Endodermal cell (in vitro differentiated cells): ENCODE data around the gene RPL22. TPM values are rescaled to one million over a fixed set of nuclear protein-coding genes. Genes with fewer than 3 reads are reported as not detected.

Source experiments
- DNase-seq: peaks from one replicate; pipeline ENCODE4 v3.0.0-alpha.2; 2017
- H3K27ac ChIP-seq: 2 replicates; pipeline ENCODE4 v1.5.1; 2013; ENCODE audit warnings: mild to moderate bottlenecking, low read depth, low read length, moderate library complexity
- H3K27me3 ChIP-seq: 2 replicates; pipeline ENCODE4 v1.6.1; 2013; ENCODE audit warnings: mild to moderate bottlenecking, low read length, moderate library complexity; ENCODE audit not compliant: insufficient read depth, control insufficient read depth, poor library complexity, severe bottlenecking
- H3K36me3 ChIP-seq: 2 replicates; pipeline ENCODE4 v1.7.0; 2013; ENCODE audit warnings: mild to moderate bottlenecking, low read length, moderate library complexity; ENCODE audit not compliant: control insufficient read depth, insufficient read depth
- H3K4me1 ChIP-seq: one replicate; pipeline ENCODE4 v1.7.0; 2013; ENCODE audit warnings: low read length; ENCODE audit not compliant: control insufficient read depth, insufficient read depth
- H3K4me3 ChIP-seq: 2 replicates; pipeline ENCODE4 v1.5.1; 2013; ENCODE audit warnings: mild to moderate bottlenecking, low read length, moderate library complexity
- H3K9ac ChIP-seq: 2 replicates; pipeline ENCODE4 v1.6.1; 2013; ENCODE audit warnings: mild to moderate bottlenecking, low read length, moderate library complexity; ENCODE audit not compliant: poor library complexity, severe bottlenecking; ENCODE audit errors: extremely low read depth
- H3K9me3 ChIP-seq: 2 replicates; pipeline ENCODE4 v1.6.1; 2013; ENCODE audit warnings: mild to moderate bottlenecking, low read length, moderate library complexity; ENCODE audit not compliant: control insufficient read depth
- H3K27ac Mint-ChIP-seq: 2 replicates; pipeline ENCODE4 v1.8.0; 2020; ENCODE audit warnings: mixed read lengths
- H3K27me3 Mint-ChIP-seq: 2 replicates; pipeline ENCODE4 v1.8.0; 2021; ENCODE audit warnings: mild to moderate bottlenecking, mixed read lengths; ENCODE audit not compliant: insufficient read depth
- H3K36me3 Mint-ChIP-seq: 2 replicates; pipeline ENCODE4 v1.8.0; 2020; ENCODE audit warnings: low read depth, mixed read lengths
- H3K4me1 Mint-ChIP-seq: 2 replicates; pipeline ENCODE4 v1.8.0; 2020; ENCODE audit warnings: mixed read lengths
- H3K4me3 Mint-ChIP-seq: 2 replicates; pipeline ENCODE4 v1.8.0; 2020; ENCODE audit warnings: mild to moderate bottlenecking, moderate library complexity, mixed read lengths
- H3K9me3 Mint-ChIP-seq: 2 replicates; pipeline ENCODE4 v1.8.0; 2020; ENCODE audit warnings: mild to moderate bottlenecking, mixed read lengths
- WGBS, 2 experiments: methylation state at CpG; one replicate each; pipeline versions ENCODE4 v1.1.5 to v1.1.7; 2013; ENCODE audit warnings: missing lambda C conversion rate in 2 of 2, mixed read lengths in 1 of 2; ENCODE audit not compliant: insufficient coverage in 1 of 2, insufficient read length in 1 of 2; 5-methylcytosine and 5-hydroxymethylcytosine counted together
- total RNA-seq, 2 donors: library from RNA; stranded (reverse); fragmentation: NEBNext Ultra II Directional in 1 of 2; extraction: Animal tissue kit (Norgen Biotek cat#: 25700) in 1 of 2; gene quantifications; 2 replicates in 1 of 2; 3 replicates in 1 of 2; pipeline ENCODE4 v1.2.1, GENCODE V29; 2021
- TF ChIP-seq, protein P1 (sequence below): fragments of 200-600 bp; sonication (generic); conservative IDR thresholded peaks from 2 replicates; pipeline ENCODE4 v1.5.0; 2021; ENCODE audit warnings: antibody characterized with exemption, mild to moderate bottlenecking

RPL22 gene
- total RNA-seq, 2 donors from 2014 or later, result 409 to 481 TPM

GRCh38 chr1:6152882-6153281 is 46.5 kb downstream of the RPL22 start:
- no peak overlapping the region for H3K27ac Mint-ChIP-seq
- peaks cover 7% of the 10 kb centered on the region for H3K4me1 Mint-ChIP-seq
- DNase-seq, result no peak
- no peaks in the 10 kb centered on the region for H3K9me3 ChIP-seq
- no peak overlapping the region for H3K9ac ChIP-seq
- no peak overlapping the region for H3K4me3 ChIP-seq
- H3K36me3 Mint-ChIP-seq, result no peaks in the 10 kb centered on the region
- TF ChIP-seq, protein P1, sequence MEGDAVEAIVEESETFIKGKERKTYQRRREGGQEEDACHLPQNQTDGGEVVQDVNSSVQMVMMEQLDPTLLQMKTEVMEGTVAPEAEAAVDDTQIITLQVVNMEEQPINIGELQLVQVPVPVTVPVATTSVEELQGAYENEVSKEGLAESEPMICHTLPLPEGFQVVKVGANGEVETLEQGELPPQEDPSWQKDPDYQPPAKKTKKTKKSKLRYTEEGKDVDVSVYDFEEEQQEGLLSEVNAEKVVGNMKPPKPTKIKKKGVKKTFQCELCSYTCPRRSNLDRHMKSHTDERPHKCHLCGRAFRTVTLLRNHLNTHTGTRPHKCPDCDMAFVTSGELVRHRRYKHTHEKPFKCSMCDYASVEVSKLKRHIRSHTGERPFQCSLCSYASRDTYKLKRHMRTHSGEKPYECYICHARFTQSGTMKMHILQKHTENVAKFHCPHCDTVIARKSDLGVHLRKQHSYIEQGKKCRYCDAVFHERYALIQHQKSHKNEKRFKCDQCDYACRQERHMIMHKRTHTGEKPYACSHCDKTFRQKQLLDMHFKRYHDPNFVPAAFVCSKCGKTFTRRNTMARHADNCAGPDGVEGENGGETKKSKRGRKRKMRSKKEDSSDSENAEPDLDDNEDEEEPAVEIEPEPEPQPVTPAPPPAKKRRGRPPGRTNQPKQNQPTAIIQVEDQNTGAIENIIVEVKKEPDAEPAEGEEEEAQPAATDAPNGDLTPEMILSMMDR, result no peak
- H3K4me3 Mint-ChIP-seq, result no peak overlapping the region
- H3K27ac ChIP-seq, result no peak overlapping the region
- peaks cover 10% of the 10 kb centered on the region for H3K27me3 Mint-ChIP-seq
- no peaks in the 10 kb centered on the region for H3K4me1 ChIP-seq
- peaks cover 18% of the 10 kb centered on the region for H3K27me3 ChIP-seq
- 87 to 100% methylated on average over 4 to 7 of the region's 7 CpGs for WGBS, 2 experiments
- no peaks in the 10 kb centered on the region for H3K9me3 Mint-ChIP-seq
- H3K36me3 ChIP-seq, result no peaks in the 10 kb centered on the region

DNA sequence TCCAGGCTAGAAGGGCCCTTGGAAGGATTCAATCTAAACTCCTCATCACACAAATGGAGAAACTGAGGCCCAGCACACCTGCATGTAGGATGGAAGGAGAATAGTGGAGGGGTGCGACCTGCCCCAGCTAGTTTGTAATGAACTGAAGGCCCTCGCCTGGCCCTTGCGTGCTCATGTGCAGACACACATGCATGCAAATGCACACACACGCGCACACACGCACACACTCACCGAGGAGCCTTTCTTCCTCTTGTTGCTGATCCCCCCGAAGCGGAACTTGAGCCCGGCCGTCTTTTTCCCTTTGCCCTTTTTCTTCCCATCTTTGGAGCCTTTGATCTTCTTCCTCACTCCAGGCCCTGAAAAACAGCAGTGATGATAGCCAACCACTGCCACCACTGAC is 47.2 kb downstream of the RPL22 start:
- H3K27me3 ChIP-seq, result peaks cover 25% of the 10 kb centered on the region
- DNase-seq, result no peak
- peaks cover 17% of the 10 kb centered on the region for H3K27me3 Mint-ChIP-seq
- no peaks in the 10 kb centered on the region for H3K4me1 ChIP-seq
- H3K9me3 ChIP-seq, result no peaks in the 10 kb centered on the region
- no peak overlapping the region for H3K4me3 ChIP-seq
- H3K4me1 Mint-ChIP-seq, result peaks cover 1% of the 10 kb centered on the region
- 89 to 95% methylated on average over 6 to 11 of the region's 11 CpGs for WGBS, 2 experiments
- H3K9me3 Mint-ChIP-seq, result no peaks in the 10 kb centered on the region
- H3K4me3 Mint-ChIP-seq, result no peak overlapping the region
- TF ChIP-seq, protein P1, result no peak
- no peak overlapping the region for H3K27ac ChIP-seq
- no peaks in the 10 kb centered on the region for H3K36me3 Mint-ChIP-seq
- H3K9ac ChIP-seq, result no peak overlapping the region
- no peaks in the 10 kb centered on the region for H3K36me3 ChIP-seq
- H3K27ac Mint-ChIP-seq, result no peak overlapping the region

DNA sequence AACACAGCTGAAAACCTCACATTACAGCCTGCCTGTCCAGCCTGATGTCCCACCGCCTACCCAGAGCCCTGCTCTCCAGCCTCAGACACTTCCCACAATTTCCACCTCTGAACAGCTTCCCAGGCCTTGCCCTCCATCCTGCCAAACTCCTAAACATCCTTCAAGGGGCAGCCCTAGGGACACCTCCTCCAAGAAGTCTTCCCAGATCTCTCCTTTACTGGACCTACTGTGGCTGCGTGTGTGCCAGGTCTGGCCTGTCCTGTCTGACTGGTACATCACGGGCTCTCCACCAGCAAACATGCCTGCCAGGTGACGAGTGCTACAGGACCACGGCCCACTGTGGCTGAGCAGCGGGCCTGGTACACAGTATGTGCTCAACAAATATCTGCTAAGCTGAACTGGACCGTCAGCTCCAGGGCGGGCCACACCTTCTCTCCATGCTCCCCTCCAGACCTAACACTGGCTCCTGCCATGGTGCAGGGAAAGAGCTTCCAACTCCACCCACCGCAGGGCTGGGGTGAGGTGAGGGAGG is 48.0 kb downstream of the RPL22 start:
- H3K4me1 Mint-ChIP-seq, result peaks cover 1% of the 10 kb centered on the region
- H3K27me3 Mint-ChIP-seq, result peaks cover 23% of the 10 kb centered on the region
- no peak overlapping the region for H3K27ac ChIP-seq
- TF ChIP-seq, protein P1, result no peak
- no peaks in the 10 kb centered on the region for H3K36me3 Mint-ChIP-seq
- H3K9me3 ChIP-seq, result no peaks in the 10 kb centered on the region
- DNase-seq, result no peak
- H3K4me1 ChIP-seq, result no peaks in the 10 kb centered on the region
- H3K9ac ChIP-seq, result no peak overlapping the region
- H3K27ac Mint-ChIP-seq, result no peak overlapping the region
- no peaks in the 10 kb centered on the region for H3K36me3 ChIP-seq
- H3K4me3 Mint-ChIP-seq, result no peak overlapping the region
- WGBS, 2 experiments, result 87 to 100% methylated on average over 6 to 9 of the region's 9 CpGs
- peaks cover 27% of the 10 kb centered on the region for H3K27me3 ChIP-seq
- no peak overlapping the region for H3K4me3 ChIP-seq
- H3K9me3 Mint-ChIP-seq, result no peaks in the 10 kb centered on the region
